ENCODE measurements around the gene TMEM11. TPM values are rescaled to one million over a fixed set of nuclear protein-coding genes. Genes with fewer than 3 reads are reported as not detected.

The TMEM11 gene
- total and polyA plus RNA-seq, 4 donors = 7.9 to 28.0 (median 23.0) TPM

DNA sequence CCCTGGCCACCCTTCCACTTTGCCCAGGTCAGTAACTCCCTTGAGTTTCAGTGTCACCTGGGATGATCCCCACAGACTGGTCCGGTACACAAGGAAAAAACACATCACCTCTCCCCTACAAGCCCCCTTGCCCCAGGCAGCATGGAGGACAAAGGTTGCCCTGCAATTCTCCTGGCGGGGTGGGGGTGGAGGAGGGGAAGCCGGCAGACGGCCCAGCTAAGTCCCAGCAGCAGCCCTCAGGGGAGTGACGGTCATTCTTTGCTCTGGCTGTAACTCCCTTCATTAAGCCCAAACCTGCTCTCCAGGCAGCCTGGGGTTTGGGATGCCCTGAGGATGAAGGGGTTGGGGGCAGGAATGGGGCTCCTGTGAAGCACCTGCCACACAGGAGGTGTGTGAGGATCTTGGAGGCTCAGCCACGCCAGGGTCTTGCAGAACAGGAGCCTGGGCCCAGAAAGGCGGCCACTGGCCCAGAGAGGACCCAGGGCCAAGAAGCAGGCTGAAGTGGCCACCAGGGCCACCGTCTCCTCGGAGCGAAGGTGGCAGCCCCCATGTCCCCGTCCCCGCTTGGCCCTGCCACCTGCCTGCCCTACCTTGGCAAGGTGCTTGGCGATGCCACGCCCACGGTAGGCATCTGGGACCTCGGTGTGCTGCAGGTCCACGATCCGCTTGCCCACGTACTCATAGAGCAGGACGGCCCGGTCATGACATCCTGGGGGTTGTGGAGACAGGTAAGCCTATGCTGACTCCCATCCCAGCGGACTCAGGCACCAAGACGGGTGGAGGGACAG, 29.7 kb upstream of the TMEM11 start:
- H3K36me3 ChIP-seq (ENCODE audit: control insufficient read depth, insufficient read depth, low read length) = peaks cover 57% of the 10 kb centered on the region
- no peak overlapping the region for H3K4me3 ChIP-seq (ENCODE audit: low read depth, low read length)
- no peaks in the 10 kb centered on the region for H3K9me3 ChIP-seq (ENCODE audit: control insufficient read depth, insufficient read depth, low read length)
- H3K27me3 ChIP-seq (ENCODE audit: control insufficient read depth, insufficient read depth, low read length) = no peaks in the 10 kb centered on the region
- H3K4me1 ChIP-seq (ENCODE audit: control insufficient read depth, insufficient read depth, low read length) = peaks cover 15% of the 10 kb centered on the region
- no peak for DNase-seq (ENCODE audit: low read depth in 4 of 6, low spot score in 6 of 6)
- no peak overlapping the region for H3K27ac ChIP-seq (ENCODE audit: low read depth, low read length)
- 88% methylated on average over 17 of the region's 23 CpGs for WGBS (ENCODE audit: insufficient coverage)

DNA sequence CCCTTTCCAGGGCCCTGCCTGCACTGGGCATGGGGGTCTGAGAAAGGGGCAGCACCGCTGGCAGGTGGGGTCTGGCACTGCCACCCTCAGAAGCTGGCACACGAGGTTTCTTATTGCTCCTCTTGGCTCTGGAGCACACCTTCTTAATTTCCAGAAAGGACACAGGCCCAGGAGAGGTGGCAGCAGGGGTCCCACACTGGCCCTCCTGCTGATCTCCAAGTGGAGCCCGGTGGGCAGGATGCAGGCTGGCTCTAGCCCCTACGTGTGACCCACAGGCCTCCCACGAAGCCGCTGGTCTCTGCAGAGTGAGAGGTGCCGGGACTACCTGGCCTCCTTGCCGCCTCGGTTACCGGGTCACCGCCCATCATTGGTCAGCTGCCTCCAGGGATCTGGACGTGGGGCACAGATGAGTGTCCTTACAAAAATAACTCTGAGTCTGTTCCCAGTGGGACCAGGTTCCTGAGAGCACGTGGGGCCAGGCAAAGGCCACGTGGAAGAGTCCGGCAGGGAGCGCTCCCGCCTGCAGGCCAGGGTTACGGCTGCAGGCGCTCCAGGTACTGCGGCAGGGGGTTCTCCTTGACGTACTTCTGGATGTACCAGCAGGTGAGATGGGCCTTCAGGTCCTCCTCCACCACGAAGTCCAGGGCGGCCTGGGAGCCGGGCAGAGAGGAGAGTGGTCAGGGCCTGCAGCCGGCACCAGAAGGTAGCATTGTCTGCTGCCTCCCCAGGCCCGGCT, 29.0 kb upstream of the TMEM11 start:
- no peak for DNase-seq (ENCODE audit: low read depth in 4 of 6, low spot score in 6 of 6)
- H3K4me3 ChIP-seq (ENCODE audit: low read depth, low read length) = no peak overlapping the region
- peaks cover 15% of the 10 kb centered on the region for H3K4me1 ChIP-seq (ENCODE audit: control insufficient read depth, insufficient read depth, low read length)
- H3K27ac ChIP-seq (ENCODE audit: low read depth, low read length) = no peak overlapping the region
- 86% methylated on average over 26 of the region's 26 CpGs for WGBS (ENCODE audit: insufficient coverage)
- H3K9me3 ChIP-seq (ENCODE audit: control insufficient read depth, insufficient read depth, low read length) = no peaks in the 10 kb centered on the region
- no peaks in the 10 kb centered on the region for H3K27me3 ChIP-seq (ENCODE audit: control insufficient read depth, insufficient read depth, low read length)
- peaks cover 55% of the 10 kb centered on the region for H3K36me3 ChIP-seq (ENCODE audit: control insufficient read depth, insufficient read depth, low read length)

DNA sequence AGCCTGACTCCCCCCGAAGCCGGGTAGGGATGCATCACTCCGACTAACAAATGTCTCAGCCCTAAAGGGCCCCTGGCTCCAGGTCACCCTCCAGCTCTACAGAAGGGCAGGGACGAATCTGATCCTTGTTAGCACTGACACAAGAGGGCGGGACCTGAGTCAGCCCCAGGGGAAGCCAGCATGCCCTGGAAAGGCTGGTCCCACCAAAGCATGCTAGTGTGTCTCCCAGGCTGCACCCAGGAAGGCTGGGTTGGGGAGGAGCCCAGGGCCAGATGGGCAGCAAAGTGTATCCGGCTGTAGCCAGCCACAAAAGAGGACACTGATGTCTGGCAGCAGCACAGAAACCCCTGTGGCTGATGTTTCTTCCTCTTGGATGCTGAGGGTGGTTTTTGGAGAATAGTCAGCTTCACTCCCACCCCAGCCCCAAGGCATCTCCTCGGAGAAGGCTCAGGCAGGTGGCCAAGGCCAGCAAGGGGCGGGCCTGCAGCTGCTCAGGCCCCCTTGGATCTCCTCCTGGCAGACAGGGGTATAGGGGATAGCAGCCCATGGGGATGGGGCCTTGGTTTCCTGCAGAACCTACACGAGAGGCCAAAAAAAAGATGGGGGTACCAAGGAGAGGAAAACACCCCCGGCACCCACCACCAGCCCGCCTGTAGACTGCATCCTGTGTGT, 28.2 kb upstream of the TMEM11 start:
- peaks cover 47% of the 10 kb centered on the region for H3K36me3 ChIP-seq (ENCODE audit: control insufficient read depth, insufficient read depth, low read length)
- 61% methylated on average over 10 of the region's 11 CpGs for WGBS (ENCODE audit: insufficient coverage)
- no peak overlapping the region for H3K27ac ChIP-seq (ENCODE audit: low read depth, low read length)
- no peaks in the 10 kb centered on the region for H3K27me3 ChIP-seq (ENCODE audit: control insufficient read depth, insufficient read depth, low read length)
- H3K4me1 ChIP-seq (ENCODE audit: control insufficient read depth, insufficient read depth, low read length) = peaks cover 15% of the 10 kb centered on the region
- no peaks in the 10 kb centered on the region for H3K9me3 ChIP-seq (ENCODE audit: control insufficient read depth, insufficient read depth, low read length)
- no peak overlapping the region for H3K4me3 ChIP-seq (ENCODE audit: low read depth, low read length)
- peak in 1 of 6 donors; percentile 24 for DNase-seq (ENCODE audit: low read depth in 4 of 6, low spot score in 6 of 6)

DNA sequence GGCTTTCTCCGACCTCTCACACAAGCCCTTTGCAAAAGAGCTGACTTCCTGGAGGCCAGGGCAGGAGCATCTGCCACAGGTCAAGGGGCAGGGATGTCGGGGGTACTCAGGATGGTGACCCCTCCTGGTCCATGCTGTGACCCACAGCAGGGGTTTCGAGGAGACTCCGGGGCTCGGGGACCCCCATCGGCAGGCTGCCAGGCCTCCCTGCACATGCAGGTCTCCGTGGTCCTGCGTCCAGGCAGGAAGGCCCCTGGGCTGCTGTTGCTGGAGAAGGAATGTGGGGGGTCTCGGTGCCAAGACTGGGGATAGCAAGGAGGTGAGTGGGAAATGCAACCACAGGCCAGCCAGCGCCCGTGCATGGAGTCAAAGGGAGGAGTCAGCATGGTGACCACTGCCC, 27.6 kb upstream of the TMEM11 start:
- peaks cover 15% of the 10 kb centered on the region for H3K4me1 ChIP-seq (ENCODE audit: control insufficient read depth, insufficient read depth, low read length)
- H3K27ac ChIP-seq (ENCODE audit: low read depth, low read length) = no peak overlapping the region
- H3K4me3 ChIP-seq (ENCODE audit: low read depth, low read length) = no peak overlapping the region
- H3K9me3 ChIP-seq (ENCODE audit: control insufficient read depth, insufficient read depth, low read length) = no peaks in the 10 kb centered on the region
- DNase-seq (ENCODE audit: low read depth in 4 of 6, low spot score in 6 of 6) = no peak
- no peaks in the 10 kb centered on the region for H3K27me3 ChIP-seq (ENCODE audit: control insufficient read depth, insufficient read depth, low read length)
- 59% methylated on average over 10 of the region's 11 CpGs for whole genome bisulfite sequencing (ENCODE audit: insufficient coverage)
- peaks cover 45% of the 10 kb centered on the region for H3K36me3 ChIP-seq (ENCODE audit: control insufficient read depth, insufficient read depth, low read length)

DNA sequence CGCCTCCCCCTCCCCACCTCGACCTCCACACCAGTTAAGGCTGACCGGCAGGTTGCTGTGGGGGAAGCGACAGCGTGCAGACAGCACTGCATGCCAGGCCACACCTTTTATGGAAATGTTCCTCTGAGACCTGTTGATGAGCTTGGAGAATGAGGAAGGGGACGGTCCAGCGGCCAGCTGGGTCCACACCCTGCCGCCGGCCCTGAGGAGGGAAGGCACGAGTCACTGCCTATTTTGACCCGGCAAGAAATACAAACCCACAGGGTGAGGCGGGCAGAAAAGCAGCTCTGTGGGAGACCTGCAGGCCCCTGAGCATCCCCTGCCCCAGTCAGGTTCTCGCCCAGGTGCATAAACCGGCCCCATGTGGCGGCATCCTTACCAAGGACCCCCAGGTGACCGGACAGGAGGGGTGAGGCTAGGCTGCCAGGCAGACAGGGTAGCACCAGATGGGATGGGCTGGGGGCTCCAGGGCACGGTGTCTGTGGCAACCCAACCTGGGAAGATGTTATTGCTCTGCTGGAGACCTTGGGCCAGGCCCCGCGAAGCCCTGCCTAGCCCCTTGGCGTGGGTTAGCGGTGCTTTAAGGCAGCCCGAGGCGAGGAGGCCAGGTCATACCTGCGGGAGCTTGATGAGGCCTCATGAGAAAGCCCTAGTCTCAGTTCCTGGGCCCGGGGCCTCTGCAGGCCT, 26.6 kb upstream of the TMEM11 start:
- Histone ChIP-seq H3K9me3 (ENCODE audit: control insufficient read depth, insufficient read depth, low read length) (no peaks in the 10 kb centered on the region), H3K4me1 (ENCODE audit: control insufficient read depth, insufficient read depth, low read length) (peaks cover 15% of the 10 kb centered on the region), H3K36me3 (ENCODE audit: control insufficient read depth, insufficient read depth, low read length) (peaks cover 45% of the 10 kb centered on the region), H3K27me3 (ENCODE audit: control insufficient read depth, insufficient read depth, low read length) (no peaks in the 10 kb centered on the region), H3K27ac (ENCODE audit: low read depth, low read length) (no peak overlapping the region), H3K4me3 (ENCODE audit: low read depth, low read length) (no peak overlapping the region)
- 68% methylated on average over 21 of the region's 25 CpGs for WGBS (ENCODE audit: insufficient coverage)
- no peak for DNase-seq (ENCODE audit: low read depth in 4 of 6, low spot score in 6 of 6)

DNA sequence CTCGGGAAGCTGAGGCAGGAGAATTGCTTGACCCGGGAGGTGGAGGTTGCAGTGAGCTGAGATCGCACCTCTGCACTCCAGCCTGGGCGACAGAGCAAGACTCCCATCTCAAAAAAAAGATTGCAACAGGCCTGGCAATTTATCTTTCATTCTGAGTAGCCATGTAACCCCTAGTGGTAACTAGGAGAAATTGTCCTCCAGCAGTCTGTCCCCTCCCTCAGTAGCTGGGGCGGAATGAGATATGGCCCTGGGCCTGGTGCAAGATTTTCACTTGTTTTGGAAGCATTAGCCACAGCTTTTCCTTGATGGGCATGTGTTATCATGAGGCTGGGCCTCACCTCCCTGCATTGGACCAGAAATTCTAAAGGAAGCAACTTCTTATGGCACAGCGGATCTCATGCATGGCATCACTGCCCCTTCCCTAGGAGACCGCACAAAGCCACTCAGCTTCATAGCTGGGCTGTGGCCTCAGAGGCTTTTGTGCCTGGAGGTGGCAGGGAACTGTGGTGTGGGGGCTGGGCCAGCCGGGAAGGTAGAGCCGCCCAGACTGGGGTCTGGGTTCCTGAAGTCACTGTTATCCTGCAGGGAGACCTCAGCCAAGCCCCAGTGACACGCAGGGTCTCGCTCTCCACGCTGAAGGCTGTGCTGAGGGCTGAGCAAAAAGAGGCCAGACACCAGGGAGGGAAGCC, 25.9 kb upstream of the TMEM11 start:
- H3K9me3 ChIP-seq (ENCODE audit: control insufficient read depth, insufficient read depth, low read length) = no peaks in the 10 kb centered on the region
- H3K27ac ChIP-seq (ENCODE audit: low read depth, low read length) = no peak overlapping the region
- no peaks in the 10 kb centered on the region for H3K27me3 ChIP-seq (ENCODE audit: control insufficient read depth, insufficient read depth, low read length)
- peak in 1 of 6 donors; percentile 32 for DNase-seq (ENCODE audit: low read depth in 4 of 6, low spot score in 6 of 6)
- no peak overlapping the region for H3K4me3 ChIP-seq (ENCODE audit: low read depth, low read length)
- 62% methylated on average over 8 of the region's 12 CpGs for WGBS (ENCODE audit: insufficient coverage)
- peaks cover 45% of the 10 kb centered on the region for H3K36me3 ChIP-seq (ENCODE audit: control insufficient read depth, insufficient read depth, low read length)
- H3K4me1 ChIP-seq (ENCODE audit: control insufficient read depth, insufficient read depth, low read length) = peaks cover 15% of the 10 kb centered on the region

DNA sequence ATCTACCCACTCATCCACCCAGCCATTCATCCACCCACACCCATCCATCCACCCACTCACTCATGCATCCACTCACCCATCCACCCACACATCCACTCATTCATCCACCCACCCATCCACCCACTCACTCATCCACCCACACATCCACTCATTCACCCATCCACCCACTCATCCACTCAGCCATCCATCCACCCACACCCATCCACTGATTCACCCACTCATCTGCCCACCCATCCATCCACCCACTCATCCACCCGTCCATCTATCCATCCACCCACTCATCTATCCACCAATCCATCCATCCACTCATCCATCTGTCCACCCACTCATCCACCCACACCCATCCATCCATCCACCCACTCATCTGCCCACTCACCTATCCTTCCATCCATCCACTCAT, 22.0 kb upstream of the TMEM11 start:
- DNase-seq (ENCODE audit: low read depth in 4 of 6, low spot score in 6 of 6) = no peak
- Histone ChIP-seq H3K9me3 (ENCODE audit: control insufficient read depth, insufficient read depth, low read length) (no peaks in the 10 kb centered on the region), H3K4me1 (ENCODE audit: control insufficient read depth, insufficient read depth, low read length) (peaks cover 6% of the 10 kb centered on the region), H3K27ac (ENCODE audit: low read depth, low read length) (no peak overlapping the region), H3K36me3 (ENCODE audit: control insufficient read depth, insufficient read depth, low read length) (peaks cover 13% of the 10 kb centered on the region), H3K4me3 (ENCODE audit: low read depth, low read length) (no peak overlapping the region), H3K27me3 (ENCODE audit: control insufficient read depth, insufficient read depth, low read length) (no peaks in the 10 kb centered on the region)
- 100% methylated on average over 1 of the region's 1 CpG for WGBS (ENCODE audit: insufficient coverage)

DNA sequence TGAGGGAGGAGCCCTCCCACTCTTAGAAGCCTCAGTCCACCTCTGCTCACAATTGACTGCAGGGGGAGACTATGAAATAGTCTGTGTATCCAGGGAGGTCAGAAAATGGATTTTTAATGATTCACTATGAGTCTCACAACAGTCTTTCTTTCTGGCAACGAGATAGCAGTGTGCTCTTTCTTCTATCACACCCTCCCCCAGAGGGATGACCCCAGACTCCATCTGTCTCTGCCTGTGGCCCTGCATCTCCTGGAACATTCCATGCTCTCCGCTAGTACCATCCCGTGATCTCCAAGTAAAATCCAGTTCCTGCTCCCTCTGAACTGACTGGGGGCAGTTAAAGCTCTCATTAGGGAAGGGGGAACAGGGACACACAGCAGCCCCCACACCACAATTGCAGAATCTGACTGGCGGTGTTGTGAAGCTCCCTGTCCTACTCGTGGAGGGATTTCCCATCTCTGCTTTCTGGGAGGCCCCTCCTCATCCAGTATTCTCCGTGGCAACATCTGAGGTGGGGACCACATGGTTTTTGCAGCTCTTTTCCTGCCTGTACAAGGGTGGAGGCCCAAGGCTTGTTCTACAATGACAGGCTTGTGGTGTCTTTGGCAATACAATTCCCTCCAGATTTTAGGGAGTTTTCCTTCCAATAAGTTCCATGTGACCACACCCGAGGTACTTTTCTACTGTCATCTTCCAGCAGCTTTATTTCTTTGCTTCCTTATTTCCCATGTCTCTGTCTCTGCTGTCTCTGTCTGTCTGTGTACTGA, 19.8 kb upstream of the TMEM11 start:
- Histone ChIP-seq H3K4me3 (ENCODE audit: low read depth, low read length) (no peak overlapping the region), H3K27me3 (ENCODE audit: control insufficient read depth, insufficient read depth, low read length) (no peaks in the 10 kb centered on the region), H3K27ac (ENCODE audit: low read depth, low read length) (no peak overlapping the region), H3K9me3 (ENCODE audit: control insufficient read depth, insufficient read depth, low read length) (no peaks in the 10 kb centered on the region), H3K4me1 (ENCODE audit: control insufficient read depth, insufficient read depth, low read length) (no peaks in the 10 kb centered on the region), H3K36me3 (ENCODE audit: control insufficient read depth, insufficient read depth, low read length) (no peaks in the 10 kb centered on the region)
- 69% methylated on average over 5 of the region's 7 CpGs for WGBS (ENCODE audit: insufficient coverage)
- no peak for DNase-seq (ENCODE audit: low read depth in 4 of 6, low spot score in 6 of 6)

Measured in spinal cord (tissue), 10 donors.